Heart left ventricle (tissue), 16 donors: ENCODE measurements around the gene UBN1. TPM values are rescaled to one million over a fixed set of nuclear protein-coding genes. Genes with fewer than 3 reads are reported as not detected.
A peak's percentile ranks its signal among the peaks of the same experiment; 100 is the strongest.
"Not testable (repeated sequence)": the region's sequence is repeated elsewhere in the genome, so short reads cannot be mapped to it uniquely, and the experiment has no call there.

ENCODE experiments used
- ATAC-seq, 4 donors: fragments of 200-7000 bp; cut with Tn5 transposase; one replicate each; pipeline ENCODE4 v1.9.1; 2020 to 2022; ENCODE audit warnings: moderate library complexity in 4 of 4, mild to moderate bottlenecking in 3 of 4, moderate number of reproducible peaks in 1 of 4
- DNase-seq, 5 donors: peaks; one replicate each; pipeline ENCODE4 v3.0.0-alpha.2; 2020
- H3K27ac ChIP-seq, 12 donors: fragments of 200-600 bp; sonication (generic) in 4 of 12; one replicate each; pipeline versions ENCODE4 v1.5.0 to v1.8.0; 2016 to 2022; ENCODE audit warnings: mild to moderate bottlenecking in 2 of 12
- H3K27me3 ChIP-seq, 9 donors: fragments of 200-600 bp; sonication (generic) in 2 of 9; one replicate each; pipeline versions ENCODE4 v1.5.1 to v1.8.0; 2016 to 2022; ENCODE audit warnings: mild to moderate bottlenecking in 3 of 9
- H3K36me3 ChIP-seq, 9 donors: fragments of 200-600 bp; sonication (generic) in 2 of 9; one replicate each; pipeline versions ENCODE4 v1.5.0 to v1.8.0; 2018 to 2022; ENCODE audit warnings: mild to moderate bottlenecking in 2 of 9
- H3K4me1 ChIP-seq, 12 donors: fragments of 200-600 bp; sonication (generic) in 4 of 12; one replicate each; pipeline versions ENCODE4 v1.5.0 to v1.8.0; 2016 to 2022; ENCODE audit warnings: mild to moderate bottlenecking in 3 of 12
- H3K4me3 ChIP-seq, 12 donors: fragments of 200-600 bp; sonication (generic) in 4 of 12; one replicate each; pipeline versions ENCODE4 v1.5.0 to v1.8.0; 2017 to 2022; ENCODE audit warnings: mild to moderate bottlenecking in 9 of 12, moderate library complexity in 4 of 12
- H3K9me3 ChIP-seq, 12 donors: fragments of 200-600 bp; sonication (generic) in 4 of 12; one replicate each; pipeline versions ENCODE4 v1.5.0 to v1.8.0; 2016 to 2022; ENCODE audit warnings: mild to moderate bottlenecking in 1 of 12
- CTCF ChIP-seq, 12 donors: fragments of 200-600 bp; sonication (generic) in 4 of 12; IDR thresholded peaks; one replicate each; pipeline versions ENCODE4 v1.5.0 to v1.8.0; 2018 to 2022; ENCODE audit warnings: antibody characterized with exemption in 12 of 12, mild to moderate bottlenecking in 5 of 12
- POLR2A ChIP-seq, 2 donors: fragments of 450-650 bp; IDR thresholded peaks; one replicate each; pipeline ENCODE4 v1.6.1; 2017; ENCODE audit warnings: antibody characterized with exemption in 2 of 2, mild to moderate bottlenecking in 2 of 2, moderate library complexity in 2 of 2
- WGBS, 4 donors: extraction: QIAGEN DNeasy Blood & Tissue Kit in 2 of 4; methylation state at CpG; one replicate each; pipeline versions ENCODE4 v1.1.5 to v1.1.7; 2013 to 2018; 5-methylcytosine and 5-hydroxymethylcytosine counted together
- intact Hi-C, 10 donors: fragments of 100-400 bp; cut with DNase I; formaldehyde crosslinking; loops; one replicate each; pipeline versions ENCODE4 v1.11.1 to v1.14.2; 2022
- polyA plus RNA-seq, 2 donors: library from polyadenylated mRNA; stranded (reverse); fragments of 200-250 nt; gene quantifications; one replicate each; pipeline ENCODE4 v1.2.3, GENCODE V29; 2013
- total RNA-seq, 9 donors: library from RNA; depleted of rRNA in 2 of 9; stranded (reverse); fragments of >200 nt in 2 of 9; fragmentation: NEBNext Ultra II Directional in 3 of 9; extraction: Animal tissue kit (Norgen Biotek cat#: 25700) in 3 of 9; gene quantifications; one replicate each; pipeline versions ENCODE4 v1.1.0 to v1.2.4, GENCODE V29; 2016 to 2023
- donor health status: ischemic (EF 13 %, LVEDD 7.1; RV severe dilation, severe dysfunction).
- donor health status: healthy with polysubstance abuse.
- donor health status: DM: no; HTN: yes; CAD: no.
- donor health status: DM: no; HTN: no; CAD: no.
- donor health status: ischemic (EF 25% LVEDD 6.9; RV normal size, moderate dysfunction).
- donor health status: ischemic (EF 25% LVEDD 5.7; RV mildly dilated, moderate dysfunction).
- donor health status: healthy.
- donor health status: DM: yes; HTN: yes; CAD: no.
- donor health status: ischemic (EF 35%, LVEDD 5.7; RV mildly dilated, moderate dysfunction).
- donor health status: nonischemic (EF 11% LVEDD 7.7; RV severe dilation, severe dysfunction).
- donor health status: DM: yes; HTN: yes; CAD: no.
- donor health status: PGD.
- donor health status: ischemic (EF 29% LVEDD 5.4; RV normal size, mild dysfunction).
- donor health status: nonischemic (EF 23%, LVEDD 6.1; RV moderate dilation, normal function).

Gene UBN1
- total and polyA plus RNA-seq, 11 donors = 20.3 to 77.9 (median 32.7) TPM

- H3K36me3 ChIP-seq = peaks cover 0 to 2% (median 0%) of the 10 kb centered on the region in 9 donors
- ATAC-seq = no peak
- intact Hi-C loops = no loop called here
These were observed 78.5 kb downstream of the UBN1 start for GRCh38 chr16:4925791-4926190.

GRCh38 chr16:4926928-4927327 lies 79.6 kb downstream of the UBN1 start:
- 94 to 100% (median 99%) methylated on average over 2 of the region's 2 CpGs for WGBS, 4 donors
- H3K27me3 ChIP-seq = no peaks in the 10 kb centered on the region
- no peak overlapping the region for H3K27ac ChIP-seq
- H3K36me3 ChIP-seq = peaks cover 0 to 2% (median 0%) of the 10 kb centered on the region in 9 donors
- DNase-seq (no peak), ATAC-seq (no peak)
- H3K9me3 ChIP-seq = peaks cover 0 to 21% (median 10%) of the 10 kb centered on the region in 12 donors
- intact Hi-C loops = no loop called here
- no peak overlapping the region for H3K4me3 ChIP-seq
- H3K4me1 ChIP-seq = peaks cover 0 to 7% (median 0%) of the 10 kb centered on the region in 12 donors
- TF ChIP-seq CTCF (IDR thresholded peaks at IDR 0.05) (no peak), POLR2A (IDR thresholded peaks at IDR 0.05) (no peak)

More at GRCh38 chr16:4925791-4926190, 78.5 kb downstream of the UBN1 start:
- WGBS, 4 donors = 75 to 96% (median 91%) methylated on average over 5 of the region's 5 CpGs
- Histone ChIP-seq H3K4me1 (peaks cover 0 to 7% (median 0%) of the 10 kb centered on the region in 12 donors), H3K27me3 (no peaks in the 10 kb centered on the region), H3K4me3 (no peak overlapping the region), H3K9me3 (peaks cover 0 to 21% (median 10%) of the 10 kb centered on the region in 12 donors), H3K27ac (no peak overlapping the region)
- no peak for TF ChIP-seq CTCF (IDR thresholded peaks at IDR 0.05)
- no peak for TF ChIP-seq POLR2A (IDR thresholded peaks at IDR 0.05)
- no peak for DNase-seq

GRCh38 chr16:4927661-4928060 lies 80.4 kb downstream of the UBN1 start:
- H3K27me3 ChIP-seq = no peaks in the 10 kb centered on the region
- H3K4me3 ChIP-seq = no peak overlapping the region
- ATAC-seq = no peak
- intact Hi-C loops = no loop called here
- DNase-seq = no peak
- H3K27ac ChIP-seq = no peak overlapping the region
- peaks cover 0 to 7% (median 0%) of the 10 kb centered on the region in 12 donors for H3K4me1 ChIP-seq
- no peak for TF ChIP-seq CTCF (IDR thresholded peaks at IDR 0.05)
- no peak for TF ChIP-seq POLR2A (IDR thresholded peaks at IDR 0.05)
- H3K9me3 ChIP-seq = peaks cover 0 to 21% (median 10%) of the 10 kb centered on the region in 12 donors
- peaks cover 0 to 2% (median 0%) of the 10 kb centered on the region in 9 donors for H3K36me3 ChIP-seq
- 44 to 75% (median 73%) methylated on average over 2 of the region's 2 CpGs for WGBS, 4 donors

- Histone ChIP-seq H3K9me3 (peaks cover 0 to 21% (median 10%) of the 10 kb centered on the region in 12 donors), H3K36me3 (peaks cover 0 to 2% (median 0%) of the 10 kb centered on the region in 9 donors), H3K4me1 (peaks cover 0 to 7% (median 0%) of the 10 kb centered on the region in 12 donors), H3K4me3 (no peak overlapping the region), H3K27me3 (no peaks in the 10 kb centered on the region), H3K27ac (no peak overlapping the region)
- intact Hi-C loops = no loop called here
- ATAC-seq (peak in 1 of 4 donors; percentile 51), DNase-seq (no peak)
- TF ChIP-seq CTCF (IDR thresholded peaks at IDR 0.05) = no peak
- TF ChIP-seq POLR2A (IDR thresholded peaks at IDR 0.05) = no peak
- 76 to 88% (median 86%) methylated on average over 6 of the region's 6 CpGs for WGBS, 4 donors
These were observed 80.9 kb downstream of the UBN1 start for GRCh38 chr16:4928227-4928626.

- ATAC-seq, intact Hi-C loops: not testable (repeated sequence)
- WGBS, 4 donors = 92 to 96% (median 95%) methylated on average over 4 of the region's 4 CpGs
These were observed 82.3 kb downstream of the UBN1 start for GRCh38 chr16:4929619-4930018.

More at GRCh38 chr16:4929619-4930018, 82.3 kb downstream of the UBN1 start:
- H3K27ac ChIP-seq, H3K4me3 ChIP-seq, H3K4me1 ChIP-seq, DNase-seq, H3K27me3 ChIP-seq, H3K36me3 ChIP-seq: not testable (repeated sequence)
- peaks cover 0 to 21% (median 10%) of the 10 kb centered on the region in 12 donors for H3K9me3 ChIP-seq
